Thyroid gland (tissue), 4 donors: ENCODE results near the gene DAND5. TPM values are rescaled to one million over a fixed set of nuclear protein-coding genes. Genes with fewer than 3 reads are reported as not detected.

ENCODE experiments used
- DNase-seq, 2 donors: peaks; one replicate each; pipeline ENCODE4 v3.0.0-alpha.2; 2019
- H3K27ac ChIP-seq, 3 donors: fragments of 200-600 bp; sonication (generic); 1 replicate in 2 of 3; 2 replicates in 1 of 3; pipeline ENCODE4 v1.5.1; 2016 to 2019; ENCODE audit warnings: mild to moderate bottlenecking in 1 of 3, moderate library complexity in 1 of 3
- H3K27me3 ChIP-seq: fragments of 200-600 bp; sonication (generic); one replicate; pipeline ENCODE4 v1.5.1; 2019
- H3K36me3 ChIP-seq, 2 donors: fragments of 200-600 bp; sonication (generic); one replicate each; pipeline ENCODE4 v1.5.1; 2016 to 2019
- H3K4me1 ChIP-seq, 2 donors: fragments of 200-600 bp; sonication (generic); one replicate each; pipeline ENCODE4 v1.5.1; 2017 to 2019
- H3K4me3 ChIP-seq, 3 donors: fragments of 200-600 bp; sonication (generic); replicated peaks in 1 of 3; 1 replicate in 2 of 3; 2 replicates in 1 of 3; pipeline ENCODE4 v1.5.1; 2016; ENCODE audit warnings: mild to moderate bottlenecking in 1 of 3
- H3K9me3 ChIP-seq: fragments of 200-600 bp; sonication (generic); one replicate; pipeline ENCODE4 v1.5.1; 2017
- POLR2A ChIP-seq, 2 donors: fragments of 450-650 bp; IDR thresholded peaks; one replicate each; pipeline ENCODE4 v1.6.1; 2017; ENCODE audit warnings: antibody characterized with exemption in 2 of 2, mild to moderate bottlenecking in 2 of 2, moderate library complexity in 1 of 2
- WGBS, 2 donors: methylation state at CpG; one replicate each; pipeline ENCODE4 v1.1.5; 2017; 5-methylcytosine and 5-hydroxymethylcytosine counted together
- intact Hi-C: fragments of 100-400 bp; cut with DNase I; formaldehyde crosslinking; loops from one replicate; pipeline ENCODE4 v1.15.1; 2023
- total RNA-seq, 4 donors: library from RNA; depleted of rRNA; stranded (reverse); fragments of >200 nt; gene quantifications; one replicate each; pipeline ENCODE4 v1.2.3, GENCODE V29; 2016
- TF ChIP-seq, protein P1 (sequence below), 6 experiments: fragments of 200-600 bp in 3 of 6; fragments of 450-650 bp in 3 of 6; sonication (generic) in 3 of 6; IDR thresholded peaks; one replicate each; pipeline ENCODE4 v1.5.1; 2016 to 2019; ENCODE audit warnings: antibody characterized with exemption in 6 of 6, mild to moderate bottlenecking in 2 of 6, inconsistent platforms in 1 of 6, moderate library complexity in 1 of 6

The DAND5 gene
- total RNA-seq, 4 donors from 2014 or later: 0.40 to 0.45 TPM; not detected in 2

DNA sequence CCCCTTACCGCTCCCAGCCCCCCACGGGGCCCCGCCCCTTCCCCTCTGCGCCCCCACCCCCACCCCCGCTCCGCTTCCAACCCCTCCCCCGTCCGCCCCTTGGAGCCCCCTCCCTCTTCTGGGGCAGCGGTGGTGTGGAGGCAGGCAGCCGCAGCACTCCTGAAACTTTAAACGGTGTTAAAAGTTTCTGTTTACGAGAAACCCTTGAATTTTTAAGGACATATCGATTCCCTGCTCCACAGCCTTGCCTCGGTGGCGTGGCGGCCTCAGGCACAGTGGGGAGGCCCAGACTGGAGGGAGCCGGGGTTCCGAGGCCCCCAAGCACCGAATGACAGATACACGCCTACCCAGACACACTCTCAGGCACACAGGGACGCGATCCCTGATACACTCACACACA is 21.1 kb downstream of the DAND5 start:
- intact Hi-C loops: no loop called here
- no peak overlapping the region for H3K27ac ChIP-seq
- H3K9me3 ChIP-seq: no peaks in the 10 kb centered on the region
- 44 to 55% methylated on average over 20 to 22 of the region's 22 CpGs for WGBS, 2 donors
- no peak for DNase-seq
- H3K36me3 ChIP-seq: no peaks in the 10 kb centered on the region
- no peak overlapping the region for H3K4me3 ChIP-seq
- H3K27me3 ChIP-seq: no peaks in the 10 kb centered on the region
- H3K4me1 ChIP-seq: no peaks in the 10 kb centered on the region
- no peak for TF ChIP-seq POLR2A (IDR thresholded peaks at IDR 0.05)
- TF ChIP-seq, protein P1, sequence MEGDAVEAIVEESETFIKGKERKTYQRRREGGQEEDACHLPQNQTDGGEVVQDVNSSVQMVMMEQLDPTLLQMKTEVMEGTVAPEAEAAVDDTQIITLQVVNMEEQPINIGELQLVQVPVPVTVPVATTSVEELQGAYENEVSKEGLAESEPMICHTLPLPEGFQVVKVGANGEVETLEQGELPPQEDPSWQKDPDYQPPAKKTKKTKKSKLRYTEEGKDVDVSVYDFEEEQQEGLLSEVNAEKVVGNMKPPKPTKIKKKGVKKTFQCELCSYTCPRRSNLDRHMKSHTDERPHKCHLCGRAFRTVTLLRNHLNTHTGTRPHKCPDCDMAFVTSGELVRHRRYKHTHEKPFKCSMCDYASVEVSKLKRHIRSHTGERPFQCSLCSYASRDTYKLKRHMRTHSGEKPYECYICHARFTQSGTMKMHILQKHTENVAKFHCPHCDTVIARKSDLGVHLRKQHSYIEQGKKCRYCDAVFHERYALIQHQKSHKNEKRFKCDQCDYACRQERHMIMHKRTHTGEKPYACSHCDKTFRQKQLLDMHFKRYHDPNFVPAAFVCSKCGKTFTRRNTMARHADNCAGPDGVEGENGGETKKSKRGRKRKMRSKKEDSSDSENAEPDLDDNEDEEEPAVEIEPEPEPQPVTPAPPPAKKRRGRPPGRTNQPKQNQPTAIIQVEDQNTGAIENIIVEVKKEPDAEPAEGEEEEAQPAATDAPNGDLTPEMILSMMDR (IDR thresholded peaks at IDR 0.05): no peak

DNA sequence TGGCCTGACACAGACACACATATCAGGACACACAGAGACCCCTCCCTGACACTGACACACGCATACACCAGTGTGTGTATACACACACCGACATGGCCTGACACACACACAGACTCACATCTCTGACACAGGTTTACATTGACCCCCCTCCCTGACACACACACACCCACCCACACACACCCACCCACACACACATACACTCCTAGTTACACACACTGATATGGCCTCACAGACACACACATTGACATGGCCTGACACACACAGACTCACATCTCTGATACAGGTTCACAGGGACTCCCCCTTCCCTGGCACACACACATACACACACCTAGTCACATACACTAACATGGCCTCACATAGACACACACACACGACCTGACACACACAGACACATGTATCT is 21.5 kb downstream of the DAND5 start:
- intact Hi-C loops: no loop called here
- Histone ChIP-seq H3K4me3 (no peak overlapping the region), H3K27ac (no peak overlapping the region), H3K9me3 (no peaks in the 10 kb centered on the region), H3K36me3 (no peaks in the 10 kb centered on the region), H3K4me1 (no peaks in the 10 kb centered on the region), H3K27me3 (no peaks in the 10 kb centered on the region)
- DNase-seq: no peak
- 77 to 85% methylated on average over 3 of the region's 3 CpGs for WGBS, 2 donors
- TF ChIP-seq POLR2A (IDR thresholded peaks at IDR 0.05): no peak
- TF ChIP-seq, protein P1 (IDR thresholded peaks at IDR 0.05): no peak

DNA sequence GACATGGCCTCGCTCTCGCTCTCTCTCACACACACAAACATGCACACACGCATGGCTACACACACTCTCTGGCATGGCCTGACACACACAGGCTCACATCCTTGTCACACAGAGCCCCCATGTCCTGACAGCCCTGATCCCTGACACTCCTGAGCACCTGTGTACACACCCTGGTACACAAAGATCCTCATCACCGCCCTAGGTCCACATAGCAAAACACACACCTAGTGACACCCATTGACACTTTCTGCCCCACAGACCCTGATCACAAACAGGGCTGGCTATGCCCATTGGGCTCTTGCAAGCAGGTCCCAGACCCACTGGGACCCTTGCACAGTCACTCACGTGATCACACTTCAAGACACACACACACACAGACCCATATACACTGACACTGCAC is 21.9 kb downstream of the DAND5 start:
- no peak for TF ChIP-seq POLR2A (IDR thresholded peaks at IDR 0.05)
- TF ChIP-seq, protein P1 (IDR thresholded peaks at IDR 0.05): no peak
- no peak overlapping the region for H3K4me3 ChIP-seq
- no peaks in the 10 kb centered on the region for H3K36me3 ChIP-seq
- H3K27me3 ChIP-seq: no peaks in the 10 kb centered on the region
- intact Hi-C loops: no loop called here
- DNase-seq: no peak
- H3K4me1 ChIP-seq: no peaks in the 10 kb centered on the region
- no peaks in the 10 kb centered on the region for H3K9me3 ChIP-seq
- 94 to 97% methylated on average over 5 of the region's 5 CpGs for WGBS, 2 donors
- H3K27ac ChIP-seq: no peak overlapping the region

DNA sequence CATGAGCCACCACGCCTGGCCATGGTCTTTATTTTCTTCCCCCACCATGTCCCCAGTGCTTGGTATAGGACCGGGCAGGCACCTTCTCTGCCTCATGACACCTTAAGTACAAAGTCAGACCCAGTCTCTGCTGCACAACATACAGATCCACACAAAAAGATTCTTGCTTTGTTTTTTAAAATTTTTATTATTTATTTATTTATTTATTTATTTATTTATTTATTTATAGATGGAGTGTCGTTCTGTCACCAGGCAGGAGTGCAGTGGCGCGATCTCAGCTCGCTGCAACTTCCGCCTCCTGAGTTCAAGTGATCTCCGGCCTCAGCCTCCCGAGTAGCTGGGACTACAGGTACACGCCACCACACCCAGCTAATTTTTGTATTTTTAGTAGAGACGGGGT is 23.4 kb downstream of the DAND5 start:
- Histone ChIP-seq H3K27ac (no peak overlapping the region), H3K27me3 (no peaks in the 10 kb centered on the region), H3K4me1 (peaks cover 11 to 12% of the 10 kb centered on the region in 2 donors), H3K4me3 (no peak overlapping the region), H3K9me3 (no peaks in the 10 kb centered on the region), H3K36me3 (no peaks in the 10 kb centered on the region)
- TF ChIP-seq POLR2A (IDR thresholded peaks at IDR 0.05): no peak
- TF ChIP-seq, protein P1 (IDR thresholded peaks at IDR 0.05): no peak
- WGBS, 2 donors: 95 to 96% methylated on average over 11 of the region's 11 CpGs
- DNase-seq: no peak
- intact Hi-C loops: no loop called here

DNA sequence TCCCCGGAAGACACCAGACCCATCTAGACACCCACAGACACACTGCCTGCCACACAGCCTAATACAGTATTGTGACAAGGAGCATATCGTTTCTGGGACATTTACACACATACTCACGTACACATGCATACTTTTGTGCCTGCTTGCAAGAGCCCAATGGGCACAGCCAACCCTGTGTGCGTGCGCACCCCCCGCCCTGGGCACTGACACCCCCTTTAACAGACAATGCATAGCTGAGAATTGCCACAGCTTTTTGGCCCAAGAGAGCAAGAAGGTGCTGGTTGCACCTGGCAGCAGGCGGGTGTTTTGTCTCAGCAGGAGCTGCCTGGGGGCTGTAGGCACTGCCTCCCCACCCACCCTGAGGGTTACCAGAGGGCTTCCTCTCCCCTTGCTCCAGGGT is 24.2 kb downstream of the DAND5 start:
- TF ChIP-seq, protein P1 (IDR thresholded peaks at IDR 0.05): no peak
- TF ChIP-seq POLR2A (IDR thresholded peaks at IDR 0.05): no peak
- Histone ChIP-seq H3K4me3 (no peak overlapping the region), H3K36me3 (no peaks in the 10 kb centered on the region), H3K27me3 (no peaks in the 10 kb centered on the region), H3K9me3 (no peaks in the 10 kb centered on the region), H3K27ac (no peak overlapping the region), H3K4me1 (peaks cover 20% of the 10 kb centered on the region in 2 donors)
- 91 to 95% methylated on average over 6 to 7 of the region's 7 CpGs for WGBS, 2 donors
- no peak for DNase-seq
- intact Hi-C loops: no loop called here
